ENCODE results near the gene ATP5MC2.
A peak's percentile ranks its signal among the peaks of the same experiment; 100 is the strongest.
"Not testable (repeated sequence)": the region's sequence is repeated elsewhere in the genome, so short reads cannot be mapped to it uniquely, and the experiment has no call there.

The ATP5MC2 gene

GRCh38 chr12:53688134-53688533 is 12.3 kb upstream of the ATP5MC2 start:
- no peak for DNase-seq

- DNase-seq = no peak
Measured at GRCh38 chr12:53686436-53686835, 10.6 kb upstream of the ATP5MC2 start.

- no peak for DNase-seq
Measured at GRCh38 chr12:53684654-53685220, 8.9 kb upstream of the ATP5MC2 start.

- no peak for DNase-seq
Measured at GRCh38 chr12:53683983-53684382, 8.1 kb upstream of the ATP5MC2 start.

- DNase-seq = no peak
Measured at GRCh38 chr12:53683494-53683893, 7.6 kb upstream of the ATP5MC2 start.

- not testable (repeated sequence) for DNase-seq
Measured at GRCh38 chr12:53680061-53680460, 4.2 kb upstream of the ATP5MC2 start.

- DNase-seq = peak in 2 of 3 experiments; percentile 33 to 73
Measured at GRCh38 chr12:53677800-53678148, 1.9 kb upstream of the ATP5MC2 start.

GRCh38 chr12:53677016-53677799 is 1.3 kb upstream of the ATP5MC2 start:
- peak; percentile 31 to 83 (median 77) for DNase-seq

GRCh38 chr12:53676656-53677015 is 753 bp upstream of the ATP5MC2 start:
- peak; percentile 66 to 93 (median 87) for DNase-seq

- DNase-seq = no peak
Measured at GRCh38 chr12:53674977-53675700, 744 bp downstream of the ATP5MC2 start.

GRCh38 chr12:53670971-53671370 is 4.9 kb downstream of the ATP5MC2 start:
- no peak for DNase-seq

- no peak for DNase-seq
Measured at GRCh38 chr12:53670308-53670707, 5.6 kb downstream of the ATP5MC2 start.

- DNase-seq = no peak
Measured at GRCh38 chr12:53667080-53667479, 8.8 kb downstream of the ATP5MC2 start.

GRCh38 chr12:53664936-53665335 is 10.9 kb downstream of the ATP5MC2 start:
- no peak for DNase-seq

- DNase-seq = no peak
Measured at GRCh38 chr12:53664191-53664590, 11.7 kb downstream of the ATP5MC2 start.

- DNase-seq = no peak
Measured at GRCh38 chr12:53660041-53660440, 15.8 kb downstream of the ATP5MC2 start.

GRCh38 chr12:53659571-53659981 is 16.3 kb downstream of the ATP5MC2 start:
- DNase-seq = no peak

- DNase-seq = peak in 2 of 3 experiments; percentile 36 to 57
Measured at GRCh38 chr12:53659011-53659551, 16.8 kb downstream of the ATP5MC2 start.

GRCh38 chr12:53657041-53657440 is 18.8 kb downstream of the ATP5MC2 start:
- DNase-seq = no peak

GRCh38 chr12:53653595-53653994 is 22.3 kb downstream of the ATP5MC2 start:
- no peak for DNase-seq

- DNase-seq = no peak
Measured at GRCh38 chr12:53652366-53652765, 23.5 kb downstream of the ATP5MC2 start.

- no peak for DNase-seq
Measured at GRCh38 chr12:53651737-53652136, 24.1 kb downstream of the ATP5MC2 start.

GRCh38 chr12:53646300-53646699 is 29.6 kb downstream of the ATP5MC2 start:
- not testable (repeated sequence) for DNase-seq

GRCh38 chr12:53645165-53645564 is 30.7 kb downstream of the ATP5MC2 start:
- DNase-seq = no peak
